Epithelial cell of esophagus (primary cell): ENCODE measurements around the gene HSD11B2.

Experiments used
- DNase-seq: peaks from one replicate; pipeline ENCODE4 v3.0.0; 2010; ENCODE audit warnings: low read depth
- H3K4me3 ChIP-seq: 2 replicates; pipeline ENCODE4 v1.5.1; 2011; ENCODE audit warnings: mild to moderate bottlenecking, low read length, control low read depth
- TF ChIP-seq, protein P1 (sequence below): IDR thresholded peaks from 2 replicates; pipeline ENCODE4 v1.5.1; 2011; ENCODE audit warnings: low read depth, mild to moderate bottlenecking, low read length, control low read depth, inconsistent platforms; ENCODE audit not compliant: insufficient read depth; ENCODE audit errors: missing control alignments

Gene HSD11B2

GRCh38 chr16:67464565-67464964, 33.6 kb downstream of the HSD11B2 start:
- DNase-seq: no peak
- no peak overlapping the region for H3K4me3 ChIP-seq
- TF ChIP-seq, protein P1, sequence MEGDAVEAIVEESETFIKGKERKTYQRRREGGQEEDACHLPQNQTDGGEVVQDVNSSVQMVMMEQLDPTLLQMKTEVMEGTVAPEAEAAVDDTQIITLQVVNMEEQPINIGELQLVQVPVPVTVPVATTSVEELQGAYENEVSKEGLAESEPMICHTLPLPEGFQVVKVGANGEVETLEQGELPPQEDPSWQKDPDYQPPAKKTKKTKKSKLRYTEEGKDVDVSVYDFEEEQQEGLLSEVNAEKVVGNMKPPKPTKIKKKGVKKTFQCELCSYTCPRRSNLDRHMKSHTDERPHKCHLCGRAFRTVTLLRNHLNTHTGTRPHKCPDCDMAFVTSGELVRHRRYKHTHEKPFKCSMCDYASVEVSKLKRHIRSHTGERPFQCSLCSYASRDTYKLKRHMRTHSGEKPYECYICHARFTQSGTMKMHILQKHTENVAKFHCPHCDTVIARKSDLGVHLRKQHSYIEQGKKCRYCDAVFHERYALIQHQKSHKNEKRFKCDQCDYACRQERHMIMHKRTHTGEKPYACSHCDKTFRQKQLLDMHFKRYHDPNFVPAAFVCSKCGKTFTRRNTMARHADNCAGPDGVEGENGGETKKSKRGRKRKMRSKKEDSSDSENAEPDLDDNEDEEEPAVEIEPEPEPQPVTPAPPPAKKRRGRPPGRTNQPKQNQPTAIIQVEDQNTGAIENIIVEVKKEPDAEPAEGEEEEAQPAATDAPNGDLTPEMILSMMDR: no peak

- TF ChIP-seq, protein P1: no peak
- DNase-seq: no peak
- no peak overlapping the region for H3K4me3 ChIP-seq
Measured at GRCh38 chr16:67466581-67466980, 35.7 kb downstream of the HSD11B2 start.

GRCh38 chr16:67468731-67469130, 37.8 kb downstream of the HSD11B2 start:
- no peak overlapping the region for H3K4me3 ChIP-seq
- TF ChIP-seq, protein P1: no peak
- peak; percentile 72 for DNase-seq

GRCh38 chr16:67470359-67470758, 39.4 kb downstream of the HSD11B2 start:
- TF ChIP-seq, protein P1: no peak
- no peak for DNase-seq
- H3K4me3 ChIP-seq: no peak overlapping the region

- no peak overlapping the region for H3K4me3 ChIP-seq
- TF ChIP-seq, protein P1: no peak
Measured at GRCh38 chr16:67471758-67472384, 41.0 kb downstream of the HSD11B2 start.

DNA sequence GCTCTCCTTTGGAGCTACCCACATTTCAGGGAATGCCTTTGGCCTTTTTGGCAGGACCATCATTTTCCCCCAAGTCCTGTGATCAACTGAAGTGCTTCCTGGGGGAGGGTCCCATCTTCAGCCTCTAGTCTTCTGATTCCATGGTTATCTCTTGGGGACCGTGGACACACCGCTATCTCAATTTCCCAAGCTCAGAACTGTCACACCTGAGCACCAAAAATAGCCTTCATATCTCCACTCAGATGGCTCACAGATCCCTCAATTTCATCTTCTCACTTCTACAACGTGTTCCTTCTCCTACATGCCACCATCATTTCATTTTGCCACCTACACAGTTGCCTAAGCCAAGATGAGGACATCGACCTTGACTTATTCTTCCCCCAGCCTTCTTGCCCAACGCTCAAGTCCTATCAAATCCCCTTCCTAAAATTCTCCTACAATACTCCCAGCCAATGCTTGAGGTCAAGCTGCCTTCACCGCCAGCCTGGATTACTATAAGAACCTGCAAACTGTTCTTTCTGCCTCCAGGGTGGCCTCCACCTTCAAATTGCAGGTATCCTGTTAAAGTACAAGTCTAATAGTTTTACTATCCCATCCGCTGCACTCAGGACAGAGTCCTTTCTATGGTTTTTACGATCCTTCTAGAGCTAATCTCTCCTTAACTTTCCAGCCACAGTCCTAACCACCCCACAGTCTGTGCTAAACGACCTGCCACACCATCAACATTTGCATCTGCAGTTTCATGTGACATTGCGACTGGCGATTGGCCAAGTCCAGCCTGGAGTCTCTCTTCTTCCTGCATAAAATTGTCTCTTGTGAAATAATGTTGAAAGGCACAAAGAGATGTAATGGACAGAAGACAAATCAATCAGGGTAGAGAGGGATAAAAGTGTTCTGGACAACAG, 43.9 kb downstream of the HSD11B2 start:
- DNase-seq: no peak
- H3K4me3 ChIP-seq: no peak overlapping the region
- TF ChIP-seq, protein P1: no peak

More at GRCh38 chr16:67471758-67472384, 41.0 kb downstream of the HSD11B2 start:
- no peak for DNase-seq
